Measurements from ENCODE around the gene IL4I1.

IL4I1 gene

GRCh38 chr19:49855277-49855675, 41.4 kb downstream of the IL4I1 start:
- no peak for TF ChIP-seq CTCF (IDR thresholded peaks at IDR 0.05)
- Histone ChIP-seq H3K4me3 (no peak overlapping the region), H3K27ac (no peak overlapping the region)
- DNase-seq (ENCODE audit: low spot score), result no peak

- no peak for TF ChIP-seq CTCF (IDR thresholded peaks at IDR 0.05)
- no peak overlapping the region for H3K27ac ChIP-seq
- no peak overlapping the region for H3K4me3 ChIP-seq
- no peak for DNase-seq (ENCODE audit: low spot score)
Observed at GRCh38 chr19:49854378-49855263, 42.1 kb downstream of the IL4I1 start.

- Histone ChIP-seq H3K4me3 (no peak overlapping the region), H3K27ac (no peak overlapping the region)
- DNase-seq (ENCODE audit: low spot score), result no peak
- TF ChIP-seq CTCF (IDR thresholded peaks at IDR 0.05), result no peak
Observed at GRCh38 chr19:49853852-49854377, 42.8 kb downstream of the IL4I1 start.

GRCh38 chr19:49852631-49853126, 44.0 kb downstream of the IL4I1 start:
- Histone ChIP-seq H3K27ac (no peak overlapping the region), H3K4me3 (peak overlapping the region; percentile 95)
- no peak for TF ChIP-seq CTCF (IDR thresholded peaks at IDR 0.05)
- no peak for DNase-seq (ENCODE audit: low spot score)

- no peak for DNase-seq (ENCODE audit: low spot score)
- no peak for TF ChIP-seq CTCF (IDR thresholded peaks at IDR 0.05)
- Histone ChIP-seq H3K27ac (peak overlapping the region; percentile 98 to 99), H3K4me3 (peak overlapping the region; percentile 95)
Observed at GRCh38 chr19:49851456-49852259, 45.0 kb downstream of the IL4I1 start.

GRCh38 chr19:49850487-49851342, 46.0 kb downstream of the IL4I1 start, which contains the start of gene PTOV1:
Gene PTOV1, plus strand, starts transcription at chr19:49851159.
- DNase-seq (ENCODE audit: low spot score), result peak; percentile 94
- no peak for TF ChIP-seq CTCF (IDR thresholded peaks at IDR 0.05)
- Histone ChIP-seq H3K4me3 (peak within 1 kb of the TSS; percentile 95), H3K27ac (peak within 1 kb of the TSS; percentile 98 to 99)
